ENCODE measurements around the gene SLC40A1.
"Not testable (repeated sequence)": the region's sequence is repeated elsewhere in the genome, so short reads cannot be mapped to it uniquely, and the experiment has no call there.

SLC40A1 gene
- total RNA-seq: 39.3 to 51.9 reads per million in 2 donors

- DNase-seq: peak; percentile 23 to 90 (median 53)
Observed at GRCh38 chr2:189580658-189581353, at the start of gene SLC40A1. Gene SLC40A1 (minus strand): TSS chr2:189580786. CDS start chr2:189580460, 326 bp downstream.

- no peak for DNase-seq
Observed at GRCh38 chr2:189629531-189630453, 49.2 kb upstream of the SLC40A1 start.

GRCh38 chr2:189628817-189629530 is 48.4 kb upstream of the SLC40A1 start:
- DNase-seq: no peak

GRCh38 chr2:189627789-189628188 is 47.2 kb upstream of the SLC40A1 start:
- DNase-seq: no peak

GRCh38 chr2:189625636-189626035 is 45.0 kb upstream of the SLC40A1 start:
- no peak for DNase-seq

- DNase-seq: no peak
Observed at GRCh38 chr2:189624648-189625355, 44.2 kb upstream of the SLC40A1 start.

GRCh38 chr2:189623049-189623448 is 42.5 kb upstream of the SLC40A1 start:
- peak in 1 of 5 experiments; percentile 45 for DNase-seq

GRCh38 chr2:189621781-189622180 is 41.2 kb upstream of the SLC40A1 start:
- DNase-seq: no peak

- no peak for DNase-seq
Observed at GRCh38 chr2:189618197-189618596, 37.6 kb upstream of the SLC40A1 start.

GRCh38 chr2:189614585-189614984 is 34.0 kb upstream of the SLC40A1 start:
- DNase-seq: no peak

- DNase-seq: no peak
Observed at GRCh38 chr2:189613650-189614420, 33.2 kb upstream of the SLC40A1 start.

- no peak for DNase-seq
Observed at GRCh38 chr2:189613077-189613636, 32.6 kb upstream of the SLC40A1 start.

- DNase-seq: no peak
Observed at GRCh38 chr2:189610700-189611099, 30.1 kb upstream of the SLC40A1 start.

GRCh38 chr2:189609853-189610252 is 29.3 kb upstream of the SLC40A1 start:
- no peak for DNase-seq

GRCh38 chr2:189609423-189609816 is 28.8 kb upstream of the SLC40A1 start:
- DNase-seq: no peak

GRCh38 chr2:189608795-189609422 is 28.3 kb upstream of the SLC40A1 start:
- no peak for DNase-seq

- DNase-seq: no peak
Observed at GRCh38 chr2:189608170-189608569, 27.6 kb upstream of the SLC40A1 start.

- no peak for DNase-seq
Observed at GRCh38 chr2:189602233-189602632, 21.6 kb upstream of the SLC40A1 start.

- not testable (repeated sequence) for DNase-seq
Observed at GRCh38 chr2:189601652-189602051, 21.1 kb upstream of the SLC40A1 start.

GRCh38 chr2:189601043-189601442 is 20.5 kb upstream of the SLC40A1 start:
- no peak for DNase-seq

- no peak for DNase-seq
Observed at GRCh38 chr2:189599245-189599644, 18.7 kb upstream of the SLC40A1 start.

Measured in T-helper 2 cell (primary cell).